ENCODE data around the gene ELMO1.

The ELMO1 gene

DNA sequence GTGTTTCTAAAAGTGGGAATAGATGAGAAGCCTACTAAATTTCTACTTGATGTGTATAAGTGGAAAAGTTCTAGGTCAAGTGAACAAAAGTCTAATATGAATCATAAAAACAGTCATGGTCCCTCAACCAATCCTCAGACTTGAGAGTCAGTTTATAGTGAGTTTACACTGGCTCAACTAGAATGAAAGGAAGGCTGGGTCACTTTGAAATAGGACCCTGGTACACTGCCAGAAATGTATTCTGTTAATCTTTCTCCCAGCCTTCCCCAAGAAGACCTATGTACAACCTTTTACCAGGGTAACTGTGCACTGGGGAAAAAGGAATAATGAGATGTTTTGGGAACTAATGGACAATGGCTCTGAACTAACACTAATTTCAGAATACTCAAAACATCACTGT, 17.3 kb downstream of the ELMO1 start:
- ATAC-seq: no peak
- DNase-seq: no peak

DNA sequence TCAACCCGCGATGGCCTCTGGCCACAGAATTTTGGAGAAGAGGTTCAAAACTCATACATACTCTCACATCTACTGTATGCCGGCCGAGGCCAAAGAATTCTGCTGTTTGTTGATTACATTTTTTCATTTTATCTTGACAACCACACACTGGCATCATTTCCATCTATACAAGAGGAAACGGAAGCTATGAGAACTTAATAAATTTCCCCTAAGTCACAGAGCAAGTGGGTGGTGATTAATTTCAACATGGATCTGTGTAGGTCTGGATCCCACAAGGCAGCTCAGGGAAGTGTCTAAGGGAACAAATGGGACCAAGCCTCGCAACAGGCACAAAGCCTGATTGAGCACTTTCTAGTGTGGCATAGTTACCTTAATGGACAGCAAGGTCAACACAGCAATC, 18.0 kb downstream of the ELMO1 start:
- no peak for ATAC-seq
- no peak for DNase-seq

DNA sequence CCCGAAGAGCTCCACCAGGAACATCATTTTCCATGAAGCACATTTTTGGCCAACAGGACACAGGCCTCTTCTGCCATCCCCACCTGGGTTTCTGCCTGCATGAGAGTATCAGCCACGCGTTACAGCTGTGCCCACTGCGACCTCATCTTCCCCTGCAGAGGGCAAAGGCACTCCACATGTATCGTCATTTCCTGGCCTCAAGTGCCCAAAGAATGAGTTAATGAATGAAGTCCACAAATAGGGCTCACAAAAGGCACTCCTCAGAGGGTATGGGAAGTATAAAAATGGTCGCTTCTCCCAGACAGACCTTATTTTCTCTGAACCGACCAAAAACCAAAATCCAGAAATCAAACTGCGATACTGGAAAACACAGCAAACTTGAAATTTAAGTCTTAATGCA, 18.5 kb downstream of the ELMO1 start:
- no peak for DNase-seq
- no peak for ATAC-seq

DNA sequence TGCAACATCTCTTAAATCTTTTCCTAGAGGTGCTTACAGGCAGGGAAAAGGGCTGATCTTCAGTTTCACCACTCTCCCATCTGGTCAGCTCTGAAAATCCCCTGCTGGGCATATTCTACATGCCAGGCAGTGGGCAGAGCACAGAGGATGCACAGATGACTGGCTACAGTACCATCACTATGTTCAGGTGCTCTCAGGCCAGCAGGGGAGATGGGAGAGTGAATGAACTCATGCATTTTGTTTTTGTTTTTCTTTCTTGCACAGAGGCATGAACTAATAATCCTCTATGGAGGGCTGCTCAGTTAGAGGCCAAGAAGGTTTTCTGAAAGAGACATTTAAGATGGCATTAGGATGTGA, 19.3 kb downstream of the ELMO1 start:
- DNase-seq: no peak
- ATAC-seq: no peak

DNA sequence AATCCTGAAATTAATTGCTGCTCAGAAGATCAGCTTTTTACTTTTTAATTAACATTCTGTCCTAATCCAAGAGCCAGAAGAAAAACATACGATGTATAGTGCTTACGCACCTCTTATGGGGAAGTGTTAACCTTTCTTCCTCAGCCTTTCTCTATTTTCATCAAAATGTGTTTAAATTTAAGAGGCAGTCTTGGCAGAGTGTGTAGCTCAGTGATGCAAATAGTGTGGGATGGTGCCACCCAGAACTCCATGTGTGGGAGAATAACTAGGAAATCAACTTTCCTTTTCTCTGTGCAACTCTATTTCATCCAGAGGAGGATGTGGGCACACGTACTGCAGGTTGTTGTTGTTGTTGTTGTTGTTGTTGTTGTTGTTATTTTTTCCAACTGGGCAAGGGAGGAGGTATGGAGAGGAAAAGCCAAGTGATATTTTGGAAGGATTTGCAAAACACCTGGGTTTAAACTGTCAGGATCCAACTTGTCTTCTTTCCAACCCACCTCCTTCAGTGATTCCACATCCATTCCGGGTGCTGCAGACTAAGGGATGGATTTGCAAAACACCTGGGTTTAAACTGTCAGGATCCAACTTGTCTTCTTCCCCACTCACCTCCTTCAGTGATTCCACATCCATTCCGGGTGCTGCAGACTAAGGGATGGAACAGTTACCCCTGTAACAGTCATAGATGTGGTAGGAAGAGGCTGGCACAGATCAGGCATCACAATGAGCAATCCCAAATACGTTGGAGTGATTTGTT, 19.8 kb downstream of the ELMO1 start:
- ATAC-seq (no peak), DNase-seq (no peak)

DNA sequence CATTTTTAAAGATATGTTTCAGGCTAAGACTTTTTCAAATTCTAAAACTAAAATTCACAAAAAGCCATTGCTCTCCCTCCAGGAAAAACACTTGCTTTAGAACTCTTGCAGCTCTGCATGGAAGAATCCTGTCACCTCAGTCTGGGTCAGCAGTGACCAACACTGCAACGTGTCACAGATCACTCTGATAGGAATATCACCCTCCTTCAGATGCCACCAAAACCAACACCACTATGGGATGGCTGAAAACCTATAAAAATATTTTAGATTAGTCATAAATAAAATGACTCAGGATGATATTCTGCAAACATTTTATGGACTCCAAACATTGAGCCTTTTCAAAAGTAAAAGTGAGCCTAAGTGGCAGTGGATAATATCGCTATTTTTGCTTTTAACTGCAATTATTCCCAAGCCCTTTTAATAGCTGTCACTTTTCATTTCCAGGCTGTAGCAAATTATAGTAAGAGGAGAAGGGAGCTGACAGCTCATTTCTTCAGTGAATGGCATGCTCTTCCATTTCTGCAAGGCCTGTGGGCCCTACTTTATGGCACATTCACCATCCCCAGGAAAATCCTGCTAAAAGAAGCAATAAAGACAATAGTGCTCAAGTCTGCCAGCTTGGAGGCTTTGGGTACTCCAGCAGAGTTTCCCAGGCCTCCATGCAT, 21.3 kb downstream of the ELMO1 start:
- ATAC-seq (peak; percentile 69), DNase-seq (no peak)

DNA sequence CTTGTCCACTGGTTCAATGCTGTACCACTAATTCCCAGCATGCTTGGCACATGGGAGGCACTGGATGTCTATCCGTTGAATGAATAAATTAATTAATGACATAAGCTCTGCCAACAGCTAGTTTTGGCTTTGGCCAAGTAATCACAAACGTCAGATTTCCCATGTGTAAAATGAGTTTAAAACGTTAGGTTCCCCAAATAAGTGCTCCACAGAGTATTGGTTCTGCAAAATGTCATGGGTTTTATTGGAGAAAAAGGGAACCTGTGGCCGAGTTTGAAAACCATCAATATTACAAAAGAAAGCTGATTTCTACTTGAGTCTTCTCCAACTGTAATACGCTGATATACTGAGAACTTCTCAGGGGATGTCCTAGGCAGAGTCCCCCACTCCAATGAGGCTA, 23.2 kb downstream of the ELMO1 start:
- ATAC-seq: no peak

DNA sequence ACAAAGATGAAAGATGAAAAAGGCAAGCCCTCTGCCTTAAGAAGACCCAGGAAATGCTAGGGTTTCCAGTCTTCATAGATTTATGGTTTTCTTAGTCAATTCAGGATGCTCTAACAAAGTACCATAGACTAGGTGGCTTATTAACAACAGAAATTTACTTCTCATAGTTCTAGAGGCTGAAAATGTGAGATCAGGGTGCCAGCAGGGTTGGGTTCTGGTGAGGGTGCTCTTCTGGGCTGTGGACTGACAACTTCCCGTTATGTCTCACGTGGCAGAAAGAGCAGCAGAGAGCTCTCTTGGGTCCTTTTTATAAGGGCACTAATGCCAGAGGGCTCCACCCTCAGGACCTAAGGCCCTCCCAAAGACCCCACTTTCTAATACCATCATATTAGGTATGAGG, 23.7 kb downstream of the ELMO1 start:
- ATAC-seq (no peak), DNase-seq (no peak)

More for the DNA sequence above, 23.2 kb downstream of the ELMO1 start:
- no peak for DNase-seq

DNA sequence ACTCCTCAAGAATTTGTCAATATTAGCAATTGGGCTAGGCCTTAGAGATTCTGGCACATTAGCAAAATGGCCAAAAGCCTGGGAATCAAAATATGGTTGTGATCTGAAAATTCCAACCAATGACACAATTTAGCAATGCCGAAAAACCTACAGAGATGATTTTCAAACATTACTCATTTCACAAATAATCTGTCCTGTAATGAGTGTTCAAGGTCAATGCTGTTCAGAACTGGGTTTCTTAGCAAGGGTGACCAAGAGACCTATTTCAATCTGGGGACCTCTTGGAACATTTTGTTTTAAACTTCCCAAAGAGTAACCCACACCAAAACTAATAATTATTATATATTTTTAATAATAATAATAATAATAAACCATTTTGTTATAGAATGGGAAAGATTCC, 24.1 kb downstream of the ELMO1 start:
- ATAC-seq (no peak), DNase-seq (no peak)

DNA sequence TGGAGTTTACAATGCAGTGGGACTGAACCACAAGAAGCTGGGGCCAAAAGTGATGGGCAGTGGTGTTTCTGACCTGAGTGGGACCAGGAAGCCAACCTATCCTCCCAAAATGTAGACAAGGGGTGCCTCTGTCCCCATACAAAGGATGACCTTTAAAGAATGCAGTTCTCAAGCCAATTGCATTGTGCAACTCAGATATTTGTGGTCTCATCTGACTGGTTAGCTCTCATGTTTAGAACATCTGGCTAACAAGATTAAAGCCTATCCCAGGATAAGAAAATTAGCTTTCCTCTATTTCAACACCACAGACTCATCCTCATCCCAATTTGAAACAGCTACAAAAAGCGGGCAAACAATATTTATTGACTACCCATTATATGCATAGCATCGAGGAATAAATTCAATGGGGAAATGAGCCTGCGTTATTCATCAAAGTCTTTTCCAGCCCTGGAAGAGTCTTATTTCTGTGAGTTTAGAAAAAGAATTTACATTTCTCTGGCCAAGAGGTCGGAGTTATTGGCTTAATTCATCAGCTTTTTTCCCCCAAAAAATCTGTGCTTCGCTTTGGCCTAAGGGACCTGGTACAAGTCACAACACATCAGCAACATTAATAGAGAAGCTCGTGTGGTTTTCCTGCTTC, 26.7 kb downstream of the ELMO1 start:
- DNase-seq (no peak), ATAC-seq (no peak)

DNA sequence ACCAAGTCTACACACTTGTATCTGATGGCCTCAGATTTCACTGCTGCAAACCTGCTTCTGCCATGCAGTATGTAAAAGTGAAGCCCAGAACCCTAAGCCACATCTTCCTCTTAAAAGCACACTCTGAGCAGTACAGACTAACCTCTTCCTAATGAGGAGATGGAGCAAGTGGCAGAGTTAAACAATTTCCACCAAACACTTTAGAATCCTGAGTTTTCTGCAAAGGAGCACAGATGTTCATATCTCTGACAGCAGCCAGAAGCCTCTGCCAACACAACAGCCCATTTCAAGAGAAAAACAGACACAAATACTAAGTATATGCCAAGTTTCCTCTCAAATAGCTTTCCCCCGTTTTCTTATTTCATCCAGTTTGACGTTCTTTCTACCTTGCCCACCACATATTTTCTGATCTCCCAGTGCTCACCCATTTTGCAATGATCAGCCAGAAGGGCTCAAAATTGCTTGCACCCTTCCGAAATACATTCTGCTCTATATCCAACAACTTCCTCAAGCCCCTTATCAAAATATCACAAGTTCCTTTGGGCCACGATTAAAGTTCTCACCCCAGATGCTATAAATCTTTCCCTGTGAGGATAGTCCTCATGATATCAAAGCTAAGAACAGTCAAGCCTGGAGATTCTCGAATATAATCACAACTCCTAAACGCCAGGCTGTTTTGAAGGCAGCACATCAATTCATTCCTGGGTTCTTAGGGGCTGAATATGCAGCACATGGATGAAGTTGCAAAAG, 27.5 kb downstream of the ELMO1 start:
- no peak for ATAC-seq
- no peak for DNase-seq

DNA sequence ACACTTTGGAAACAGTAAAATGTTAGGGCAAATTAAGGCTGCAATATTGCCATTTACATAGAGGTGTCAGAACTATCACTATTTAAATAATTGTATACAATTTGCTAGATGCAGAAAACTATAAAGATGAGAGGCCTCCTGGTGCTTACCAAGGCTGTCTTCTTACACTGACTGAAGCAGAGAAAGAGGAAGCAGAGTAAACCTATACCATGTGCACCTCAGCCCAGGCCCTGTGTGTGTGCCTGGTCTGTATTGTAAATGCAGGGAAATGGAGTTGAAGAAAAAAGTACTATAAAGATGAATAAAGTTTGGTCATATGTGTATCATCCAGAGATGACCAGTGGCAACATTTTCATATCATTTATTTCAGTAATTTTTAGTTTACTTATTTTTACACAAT, 29.2 kb downstream of the ELMO1 start:
- no peak for DNase-seq
- ATAC-seq: no peak

DNA sequence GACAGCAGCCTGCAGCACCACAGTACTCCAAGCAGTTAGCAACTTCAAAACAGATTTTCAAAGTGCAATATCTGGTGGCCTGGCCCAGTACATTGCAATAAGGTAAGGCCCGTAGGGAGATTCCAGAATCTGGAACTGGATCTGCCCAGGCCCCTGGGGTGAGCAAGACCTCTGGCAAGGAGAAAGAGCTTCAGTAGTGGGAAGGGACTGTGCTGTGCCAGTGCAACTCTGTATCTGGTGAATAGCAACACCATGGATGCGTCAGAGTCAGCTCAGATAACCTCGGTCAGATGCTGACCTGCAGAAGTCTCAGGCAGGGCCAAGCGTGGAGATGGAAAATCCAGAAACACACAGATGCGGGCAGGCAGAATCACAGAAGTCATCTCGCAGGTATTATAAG, 30.3 kb downstream of the ELMO1 start:
- no peak for DNase-seq
- ATAC-seq: no peak

DNA sequence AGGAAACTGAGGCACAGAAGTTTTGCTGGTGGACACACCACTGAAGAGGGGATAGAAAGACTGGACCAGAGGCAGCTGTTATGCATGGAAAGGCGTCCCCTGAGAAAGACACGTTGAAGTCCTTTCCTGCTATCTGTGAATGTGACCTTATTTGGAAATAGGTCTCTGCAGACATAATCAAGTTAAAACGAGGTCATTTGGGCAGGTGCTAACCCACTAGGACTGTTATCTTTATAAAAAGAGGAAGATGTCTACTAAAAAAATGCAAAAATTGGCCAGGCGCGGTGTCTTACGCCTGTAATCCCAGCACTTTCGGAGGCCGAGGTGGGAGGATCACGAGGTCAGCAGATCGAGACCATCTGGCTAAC, 31.6 kb downstream of the ELMO1 start:
- no peak for ATAC-seq
- DNase-seq: no peak

DNA sequence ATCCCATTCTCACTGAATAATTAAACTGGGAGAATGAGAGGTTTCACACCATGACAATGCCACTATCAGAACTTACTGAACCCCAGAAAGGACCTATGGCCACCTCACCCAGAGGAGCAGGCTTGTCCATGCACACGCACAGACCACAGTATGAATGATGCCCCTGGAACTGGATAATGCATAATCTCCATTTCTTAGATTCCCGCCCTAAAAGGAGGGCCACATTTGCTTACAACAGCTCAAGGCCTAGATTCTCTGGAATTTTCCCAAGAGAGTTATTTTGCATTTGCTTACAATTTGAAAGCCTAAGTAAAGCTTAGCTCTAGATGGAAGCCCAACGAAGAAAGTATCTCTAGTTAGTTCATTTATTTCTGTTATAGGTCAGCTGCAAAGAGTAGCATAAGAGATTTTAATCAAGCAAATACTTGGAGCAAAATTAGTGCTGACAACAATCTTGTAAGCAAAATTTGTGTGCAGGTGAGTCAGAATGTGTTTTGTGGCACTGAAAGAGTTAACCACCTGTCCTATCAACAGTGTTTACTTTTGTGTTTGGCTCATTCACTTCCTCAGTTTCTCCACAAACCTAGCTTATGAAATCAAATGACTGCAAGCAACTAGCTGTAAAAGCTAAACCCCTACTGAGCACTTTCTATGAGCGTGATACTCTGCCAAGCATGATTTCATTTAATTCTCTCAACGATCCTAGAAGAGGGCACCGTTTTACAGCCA, 32.1 kb downstream of the ELMO1 start:
- DNase-seq (no peak), ATAC-seq (no peak)

DNA sequence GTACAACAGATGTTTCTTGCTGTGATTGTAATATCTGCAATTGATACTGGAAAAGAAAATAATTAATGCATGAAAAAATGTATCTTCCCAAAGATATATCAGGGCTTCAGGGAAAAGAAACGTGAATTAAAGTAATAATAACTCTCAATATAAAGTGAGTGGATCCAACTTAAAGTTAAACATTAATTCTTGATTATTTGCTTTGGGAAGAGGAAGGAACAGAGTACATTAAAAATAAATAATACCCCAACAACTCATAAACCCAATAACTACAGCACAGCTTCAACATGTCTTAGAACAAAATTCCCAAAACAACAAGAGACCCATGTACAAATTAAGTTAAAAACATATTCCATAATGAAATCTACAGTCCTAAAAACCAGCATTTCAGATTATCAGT, 33.0 kb downstream of the ELMO1 start:
- DNase-seq (no peak), ATAC-seq (no peak)

DNA sequence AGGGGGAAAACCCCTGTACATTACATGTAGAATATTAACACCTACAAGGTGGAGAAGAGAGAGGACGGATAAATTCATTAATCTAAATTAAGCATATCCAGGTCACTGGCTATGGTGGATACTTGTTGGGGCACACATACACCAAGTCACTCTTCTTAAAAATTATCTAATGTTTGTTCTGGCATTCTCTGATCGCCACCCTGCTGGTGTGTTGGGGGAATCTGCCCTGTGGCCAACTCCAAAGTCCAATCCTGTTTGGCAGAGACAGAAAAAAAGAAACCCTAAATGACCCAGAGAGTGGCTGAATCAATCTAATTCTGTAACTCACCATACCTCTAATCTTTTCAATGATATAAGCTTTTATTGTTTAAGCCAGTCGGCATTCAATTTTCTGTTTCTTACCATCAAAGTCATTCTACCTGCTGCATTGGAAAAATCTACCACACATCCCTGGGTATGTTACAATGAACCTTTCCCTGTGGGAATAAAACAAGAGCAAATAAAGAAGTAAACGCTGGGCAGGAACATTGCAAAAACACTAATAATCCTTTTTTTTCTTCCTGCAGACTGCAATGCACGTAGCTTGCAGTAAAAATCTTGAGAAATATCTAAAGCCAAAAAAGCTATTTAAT, 34.2 kb downstream of the ELMO1 start:
- no peak for DNase-seq
- ATAC-seq: no peak

DNA sequence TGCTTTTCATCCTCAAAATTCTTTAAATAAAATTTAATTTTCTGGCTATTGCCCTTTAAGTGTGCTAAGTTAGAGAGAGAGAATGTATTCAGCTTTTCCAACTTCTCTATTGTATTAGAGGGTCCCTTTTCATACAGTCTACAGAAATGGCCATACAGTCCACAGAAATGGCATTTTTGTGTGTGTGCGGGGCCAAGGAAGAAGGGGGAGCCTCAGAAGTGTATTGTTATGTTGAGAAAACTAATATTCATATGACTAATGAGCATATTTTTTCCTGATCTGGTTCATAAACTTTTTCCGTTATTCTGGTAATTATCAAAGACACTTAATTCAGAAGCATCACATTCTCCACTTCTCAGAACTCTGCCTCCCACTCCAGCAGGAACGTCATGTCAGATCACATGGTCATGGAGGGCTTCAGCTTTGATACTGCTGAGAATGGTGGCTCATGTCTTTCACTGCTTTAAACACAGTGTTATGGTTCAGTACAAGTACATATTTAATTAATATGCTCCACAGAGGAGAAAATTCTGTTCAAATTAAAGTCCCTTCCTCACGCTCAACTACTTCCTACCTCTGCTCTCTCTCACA, 37.1 kb downstream of the ELMO1 start:
- ATAC-seq (peak; percentile 59), DNase-seq (peak; percentile 60)

DNA sequence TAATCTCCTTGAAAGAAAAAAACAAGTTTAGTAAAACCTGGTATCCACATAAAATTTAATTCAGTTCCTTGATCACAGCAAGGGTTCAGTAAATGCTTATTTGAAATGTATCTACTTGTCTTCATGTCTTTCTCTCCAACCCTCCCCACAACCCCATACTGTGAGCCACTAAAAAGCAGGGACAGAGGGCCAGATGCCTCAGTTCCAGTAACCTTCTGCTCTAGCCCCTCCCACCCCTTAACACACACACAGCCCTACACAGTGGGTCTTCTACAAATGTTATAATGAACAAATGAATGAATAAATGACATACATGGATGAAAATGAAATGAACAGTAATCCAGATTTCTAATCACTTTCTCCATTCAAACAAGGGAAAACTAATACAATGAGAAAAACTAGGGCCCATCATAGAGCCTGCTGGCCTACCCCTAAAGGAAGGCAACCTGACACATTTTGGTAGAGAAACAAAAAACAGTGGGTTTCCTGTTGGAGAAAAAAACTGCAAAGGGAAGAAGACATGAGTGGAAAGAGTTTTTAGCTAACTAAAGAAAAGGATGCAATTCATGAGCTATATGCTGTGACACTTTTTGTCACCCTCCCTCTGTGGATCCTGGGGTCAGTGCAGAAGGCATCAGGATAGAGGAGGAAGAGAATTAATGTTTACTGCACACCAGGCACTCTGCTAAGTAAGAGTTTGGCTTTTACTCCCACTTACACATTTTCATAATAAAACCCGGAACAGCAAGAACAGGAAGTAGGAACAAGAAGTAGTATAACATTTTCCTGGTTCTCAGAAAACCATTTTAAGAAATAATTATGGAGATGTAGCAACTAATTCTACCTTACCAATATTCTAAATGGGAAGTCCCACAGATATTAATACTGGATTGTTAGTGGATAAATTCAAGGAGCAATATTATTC, 38.1 kb downstream of the ELMO1 start:
- no peak for DNase-seq
- ATAC-seq: no peak

DNA sequence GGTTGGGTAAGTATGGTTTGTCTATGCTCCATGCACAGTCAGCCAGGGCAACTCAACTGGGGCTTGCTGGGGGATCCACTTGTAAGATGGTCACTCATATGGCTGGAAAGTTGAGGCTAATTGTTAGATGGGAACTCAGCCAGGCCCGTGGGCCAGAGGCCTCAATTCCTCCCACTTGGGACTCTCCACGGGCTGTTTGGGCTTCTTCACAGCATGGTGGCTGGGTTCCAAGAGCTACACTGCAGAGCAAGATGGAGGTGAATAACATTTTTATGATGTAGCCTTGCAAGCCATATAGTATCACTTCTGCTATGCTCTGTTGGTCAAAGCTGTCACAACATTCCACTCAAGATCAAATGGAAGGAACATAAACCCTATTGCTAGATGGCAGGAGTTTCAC, 39.2 kb downstream of the ELMO1 start:
- DNase-seq (no peak), ATAC-seq (no peak)
